A673 (cell line): ENCODE results near the gene DMD. TPM values are rescaled to one million over a fixed set of nuclear protein-coding genes. Genes with fewer than 3 reads are reported as not detected.

Source experiments
- BruUV-seq: library from RNA; stranded (reverse); fragments of 400-500 nt; replicated peaks from 2 replicates; lab custom pipeline; 2021; lab: Mats Ljungman, UMichigan
- CTCF ChIA-PET: fragments of 300-600 bp; sonication (Branson Sonifier 250); formaldehyde crosslinking; loops from one replicate; lab custom pipeline; 2022; ENCODE audit warnings: antibody characterized with exemption; lab: Charles Lee
- POLR2A ChIA-PET: fragments of 300-600 bp; sonication (Branson Sonifier 250); formaldehyde crosslinking; loops from one replicate; lab custom pipeline; 2022; ENCODE audit warnings: antibody characterized with exemption; ENCODE audit not compliant: low non-redundant PET; lab: Charles Lee
- DNase-seq: peaks from one replicate; pipeline ENCODE4 v3.0.0-alpha.2; 2015; ENCODE audit warnings: low spot score
- H3K27ac ChIP-seq: fragments of 200-600 bp; sonication (generic); 2 replicates; pipeline ENCODE4 v1.5.1; 2016; ENCODE audit warnings: mixed run types, low read depth, mild to moderate bottlenecking, mixed read lengths, antibody characterized with exemption, low read length; ENCODE audit not compliant: poor library complexity, severe bottlenecking
- H3K27me3 ChIP-seq: fragments of 200-600 bp; sonication (generic); replicated peaks from 2 replicates; pipeline ENCODE4 v1.6.1; 2017; ENCODE audit warnings: mixed run types, low read depth, mild to moderate bottlenecking, mixed read lengths, antibody characterized with exemption, low read length; ENCODE audit not compliant: insufficient read depth, poor library complexity
- H3K36me3 ChIP-seq: fragments of 200-600 bp; sonication (generic); 2 replicates; pipeline ENCODE4 v1.6.1; 2016; ENCODE audit warnings: mixed run types, mild to moderate bottlenecking, mixed read lengths, antibody characterized with exemption, low read length; ENCODE audit not compliant: insufficient read depth, poor library complexity, severe bottlenecking
- H3K4me1 ChIP-seq: fragments of 200-600 bp; sonication (generic); 2 replicates; pipeline ENCODE4 v1.6.1; 2017; ENCODE audit warnings: mixed run types, mild to moderate bottlenecking, mixed read lengths, antibody characterized with exemption, low read length; ENCODE audit not compliant: insufficient read depth, poor library complexity, severe bottlenecking
- H3K4me3 ChIP-seq: fragments of 200-600 bp; sonication (generic); 2 replicates; pipeline ENCODE4 v1.5.1; 2016; ENCODE audit warnings: low read depth, mixed run types, mild to moderate bottlenecking, mixed read lengths, low read length; ENCODE audit not compliant: poor library complexity, severe bottlenecking
- H3K9me3 ChIP-seq: fragments of 200-600 bp; sonication (generic); 2 replicates; pipeline ENCODE4 v1.6.1; 2016; ENCODE audit warnings: mixed run types, low read depth, mild to moderate bottlenecking, mixed read lengths, antibody characterized with exemption, low read length; ENCODE audit not compliant: poor library complexity, severe bottlenecking
- CTCF ChIP-seq: fragments of 300-800, 200-600 bp; sonication (generic); conservative IDR thresholded peaks from 2 replicates; pipeline ENCODE4 v1.5.1; 2017; ENCODE audit warnings: low read depth, mild to moderate bottlenecking, antibody characterized with exemption, low read length, moderate library complexity, mixed read lengths
- EZH2 ChIP-seq: fragments of 200-600 bp; sonication (generic); IDR thresholded peaks from 2 replicates; pipeline ENCODE4 v1.6.1; 2017; ENCODE audit warnings: borderline replicate concordance, low read depth, mild to moderate bottlenecking, mixed read lengths, antibody characterized with exemption, low read length; ENCODE audit not compliant: poor library complexity, severe bottlenecking
- intact Hi-C: fragments of 100-400 bp; cut with micrococcal nuclease; formaldehyde crosslinking; loops from one replicate; pipeline ENCODE4 v1.10.0; 2022; ENCODE audit not compliant: unreplicated experiment
- total RNA-seq: library from RNA; stranded (reverse); gene quantifications from 2 replicates; pipeline ENCODE4 v1.2.3, GENCODE V29; 2021

DMD gene
- total RNA-seq, 1 experiment from 2014 or later: 5.4 TPM

GRCh38 chrX:31355206-31355955 lies 1856.0 kb downstream of the DMD start:
- BruUV-seq: no TSS peak
- Histone ChIP-seq H3K27me3 (no peaks in the 10 kb centered on the region), H3K9me3 (no peaks in the 10 kb centered on the region), H3K4me3 (no peak overlapping the region), H3K27ac (no peak overlapping the region), H3K4me1 (no peaks in the 10 kb centered on the region), H3K36me3 (no peaks in the 10 kb centered on the region)
- intact Hi-C loops: no loop called here
- DNase-seq: no peak
- TF ChIP-seq EZH2 (no peak), CTCF (no peak)
- POLR2A ChIA-PET: no interaction called here
- CTCF ChIA-PET: no interaction called here

GRCh38 chrX:31353095-31353494 lies 1858.3 kb downstream of the DMD start:
- no TSS peak for BruUV-seq
- CTCF ChIA-PET: no interaction called here

GRCh38 chrX:31350808-31351074 lies 1860.6 kb downstream of the DMD start:
- Histone ChIP-seq H3K9me3 (no peaks in the 10 kb centered on the region), H3K4me1 (no peaks in the 10 kb centered on the region), H3K27ac (no peak overlapping the region), H3K4me3 (no peak overlapping the region), H3K36me3 (no peaks in the 10 kb centered on the region), H3K27me3 (no peaks in the 10 kb centered on the region)
- no TSS peak for BruUV-seq
- CTCF ChIA-PET: no interaction called here
- no peak for DNase-seq
- intact Hi-C loops: no loop called here
- POLR2A ChIA-PET: no interaction called here
- TF ChIP-seq EZH2 (no peak), CTCF (no peak)

More at GRCh38 chrX:31353095-31353494, 1858.3 kb downstream of the DMD start:
- Histone ChIP-seq H3K36me3 (no peaks in the 10 kb centered on the region), H3K9me3 (no peaks in the 10 kb centered on the region), H3K4me3 (no peak overlapping the region), H3K27ac (no peak overlapping the region), H3K4me1 (no peaks in the 10 kb centered on the region), H3K27me3 (no peaks in the 10 kb centered on the region)
- intact Hi-C loops: no loop called here
- TF ChIP-seq EZH2 (no peak), CTCF (no peak)
- peak; percentile 45 for DNase-seq
- POLR2A ChIA-PET: no interaction called here
